Upper lobe of left lung (tissue), 4 donors: ENCODE results near the gene LMOD3.

Source experiments
- CTCF ChIP-seq, 6 experiments: fragments of 450-650 bp in 4 of 6; fragments of 200-600 bp in 2 of 6; sonication (generic) in 2 of 6; IDR thresholded peaks; one replicate each; pipeline ENCODE4 v1.5.1; 2016 to 2019; ENCODE audit warnings: antibody characterized with exemption in 6 of 6
- POLR2A ChIP-seq, 4 donors: fragments of 450-650 bp; IDR thresholded peaks; one replicate each; pipeline ENCODE4 v1.5.1; 2016 to 2017; ENCODE audit warnings: antibody characterized with exemption in 4 of 4, mild to moderate bottlenecking in 2 of 4

- TF ChIP-seq CTCF (IDR thresholded peaks at IDR 0.05) (no peak), POLR2A (IDR thresholded peaks at IDR 0.05) (peak in 1 of 4 donors; percentile 29)
Measured at GRCh38 chr3:69082805-69083204, 39.6 kb downstream of the LMOD3 start.
